ENCODE measurements around the gene OR5C1. TPM values are rescaled to one million over a fixed set of nuclear protein-coding genes. Genes with fewer than 3 reads are reported as not detected.

The OR5C1 gene
- total RNA-seq (2021) (not detected in 2 replicates), Bru-seq, nascent RNA (not detected), BruChase-seq, experiment 1, labeled RNA remaining after a 2-hour chase (not detected), BruChase-seq, experiment 2, labeled RNA remaining after a 6-hour chase (not detected)
- long read RNA-seq = 0 reads

- no peaks in the 10 kb centered on the region for H3F3A ChIP-seq (ENCODE audit: insufficient read depth, low read depth)
- H3K9me2 ChIP-seq (ENCODE audit: insufficient read depth) = no peaks in the 10 kb centered on the region
- no peak within 1 kb of the TSS for H3K4me3 ChIP-seq
- intact Hi-C loops (cut with micrococcal nuclease; ENCODE audit: unreplicated experiment) = no loop called here
- H3K27ac ChIP-seq = no peak within 1 kb of the TSS
- no peaks in the 10 kb centered on the region for H4K20me1 ChIP-seq (ENCODE audit: insufficient read depth)
- DNase-seq = no peak
- no peak for TF ChIP-seq CTCF (conservative IDR thresholded peaks at IDR 0.05)
- TF ChIP-seq EZH2 (IDR thresholded peaks at IDR 0.05; ENCODE audit: low read depth) = no peak
- H3K79me2 ChIP-seq (ENCODE audit: low read depth) = no peaks in the 10 kb centered on the region
- H3K9me3 ChIP-seq (ENCODE audit: insufficient read depth, low read depth) = no peaks in the 10 kb centered on the region
- POLR2A ChIA-PET (ENCODE audit: unreplicated experiment) = no interaction called here
- peaks cover 11% of the 10 kb centered on the region for H3K27me3 ChIP-seq (ENCODE audit: insufficient read depth, low read depth)
- no peak within 1 kb of the TSS for H3K4me2 ChIP-seq
- H3K36me3 ChIP-seq (ENCODE audit: low read depth) = no peaks in the 10 kb centered on the region
- H2AFZ ChIP-seq = no peak within 1 kb of the TSS
- BruUV-seq (replicated peaks) = no TSS peak
- no peaks in the 10 kb centered on the region for H3K4me1 ChIP-seq (replicated peaks; ENCODE audit: insufficient read depth)
- CTCF ChIA-PET = no interaction called here
Measured at GRCh38 chr9:122788831-122789230, at the start of gene OR5C1. Gene OR5C1 (plus strand): TSS chr9:122788933. CDS start chr9:122788933, 0 bp downstream.

GRCh38 chr9:122742003-122742402 lies 46.7 kb upstream of the OR5C1 start, which contains the start of gene OR1L6:
Gene OR1L6 (plus strand): TSS chr9:122742303. CDS start chr9:122749848, 7,545 bp downstream.
- Histone ChIP-seq H3K36me3 (ENCODE audit: low read depth) (no peaks in the 10 kb centered on the region), H3K27me3 (ENCODE audit: insufficient read depth, low read depth) (peaks cover 18% of the 10 kb centered on the region; the same call in 1 of the 2 replicates), H3F3A (ENCODE audit: insufficient read depth, low read depth) (no peaks in the 10 kb centered on the region), H3K4me2 (no peak within 1 kb of the TSS), H3K27ac (no peak within 1 kb of the TSS), H3K4me1 (replicated peaks; ENCODE audit: insufficient read depth) (no peaks in the 10 kb centered on the region), H3K9me2 (ENCODE audit: insufficient read depth) (no peaks in the 10 kb centered on the region), H4K20me1 (ENCODE audit: insufficient read depth) (no peaks in the 10 kb centered on the region), H3K79me2 (ENCODE audit: low read depth) (no peaks in the 10 kb centered on the region), H3K9me3 (ENCODE audit: insufficient read depth, low read depth) (no peaks in the 10 kb centered on the region), H3K4me3 (no peak within 1 kb of the TSS), H2AFZ (no peak within 1 kb of the TSS)
- no peak for TF ChIP-seq CTCF (conservative IDR thresholded peaks at IDR 0.05)
- intact Hi-C loops (cut with micrococcal nuclease; ENCODE audit: unreplicated experiment) = no loop called here
- BruUV-seq (replicated peaks) = no TSS peak
- POLR2A ChIA-PET (ENCODE audit: unreplicated experiment) = no interaction called here
- CTCF ChIA-PET = no interaction called here
- DNase-seq = no peak

- Histone ChIP-seq H3K79me2 (ENCODE audit: low read depth) (no peaks in the 10 kb centered on the region), H3K9me3 (ENCODE audit: insufficient read depth, low read depth) (peaks cover 6% of the 10 kb centered on the region; the same call in 1 of the 2 replicates), H4K20me1 (ENCODE audit: insufficient read depth) (no peaks in the 10 kb centered on the region), H3K27me3 (ENCODE audit: insufficient read depth, low read depth) (peaks cover 40% of the 10 kb centered on the region), H2AFZ (no peak overlapping the region), H3K4me1 (replicated peaks; ENCODE audit: insufficient read depth) (no peaks in the 10 kb centered on the region), H3K36me3 (ENCODE audit: low read depth) (no peaks in the 10 kb centered on the region), H3F3A (ENCODE audit: insufficient read depth, low read depth) (no peaks in the 10 kb centered on the region), H3K4me2 (no peak overlapping the region), H3K27ac (no peak overlapping the region), H3K9me2 (ENCODE audit: insufficient read depth) (no peaks in the 10 kb centered on the region), H3K4me3 (no peak overlapping the region)
- CTCF ChIA-PET = no interaction called here
- intact Hi-C loops (cut with micrococcal nuclease; ENCODE audit: unreplicated experiment) = no loop called here
- no peak for DNase-seq
- TF ChIP-seq EZH2 (IDR thresholded peaks at IDR 0.05; ENCODE audit: low read depth) (no peak), CTCF (conservative IDR thresholded peaks at IDR 0.05) (no peak)
- BruUV-seq (replicated peaks) = no TSS peak
- POLR2A ChIA-PET (ENCODE audit: unreplicated experiment) = no interaction called here
Measured at GRCh38 chr9:122754825-122755224, 33.9 kb upstream of the OR5C1 start.
